HCT116 (cell line): ENCODE results near the gene ELP6. TPM values are rescaled to one million over a fixed set of nuclear protein-coding genes. Genes with fewer than 3 reads are reported as not detected.

Experiments used
- ATAC-seq: fragments of 200-7000 bp; cut with Tn5 transposase; 2 replicates; pipeline ENCODE4 v1.9.1; 2020; ENCODE audit warnings: mild to moderate bottlenecking, moderate library complexity
- BruUV-seq: library from RNA; stranded (reverse); fragments of 400-500 nt; replicated peaks from 2 replicates; lab custom pipeline; 2021; lab: Mats Ljungman, UMichigan
- CTCF ChIA-PET: fragments of 300-600 bp; sonication (Branson Sonifier 250); formaldehyde crosslinking; loops from one replicate; lab custom pipeline; 2021; ENCODE audit warnings: antibody characterized with exemption; lab: Charles Lee
- POLR2A ChIA-PET: fragments of 300-600, 350-600 bp; sonication (Branson Sonifier 250); formaldehyde crosslinking; loops from one replicate; lab custom pipeline; 2021; ENCODE audit warnings: antibody characterized with exemption; lab: Charles Lee
- RAD21 ChIA-PET, 2 experiments: fragments of 300-600 bp; sonication (Branson Sonifier 250); formaldehyde crosslinking; loops; one replicate each; lab custom pipeline; 2023; ENCODE audit warnings: low total read pairs in 2 of 2; ENCODE audit not compliant: uncharacterized antibody in 2 of 2, unreplicated experiment in 2 of 2, low non-redundant PET in 1 of 2; lab: Charles Lee
- DNase-seq: peaks from one replicate; pipeline ENCODE4 v3.0.0-alpha.2; 2010; ENCODE audit warnings: low read depth, low spot score
- H2AFZ ChIP-seq: fragments of 200-600 bp; shearing (Covaris generic), sonication (generic); 2 replicates; pipeline ENCODE4 v1.6.1; 2017; ENCODE audit warnings: low read depth, mixed run types, mixed read lengths, antibody characterized with exemption, low read length; ENCODE audit not compliant: poor library complexity, severe bottlenecking
- H3K27ac ChIP-seq: 2 replicates; pipeline ENCODE4 v1.5.1; 2012; ENCODE audit warnings: low read depth, low read length
- H3K27me3 ChIP-seq: fragments of 200-600 bp; sonication (generic); 2 replicates; pipeline ENCODE4 v1.6.1; 2016; ENCODE audit warnings: mixed run types, low read length, mixed read lengths; ENCODE audit not compliant: insufficient read depth
- H3K36me3 ChIP-seq, 2 experiments: fragments of 200-500 bp in 1 of 2; fragments of 200-600 bp in 1 of 2; sonication (Bioruptor generic) in 1 of 2; sonication (generic) in 1 of 2; 2 replicates each; pipeline versions ENCODE4 v1.5.1 to v1.6.1; 2014 to 2016; ENCODE audit warnings: low read length in 2 of 2, inconsistent platforms in 1 of 2, mixed read lengths in 1 of 2, mixed run types in 1 of 2; ENCODE audit not compliant: insufficient read depth in 2 of 2, control insufficient read depth in 1 of 2
- H3K4me1 ChIP-seq, 2 experiments: fragments of 200-600 bp in 1 of 2; sonication (generic) in 1 of 2; 2 replicates each; pipeline versions ENCODE4 v1.5.1 to v1.6.1; 2012 to 2017; ENCODE audit warnings: low read length in 2 of 2, inconsistent platforms in 1 of 2, mild to moderate bottlenecking in 1 of 2, mixed read lengths in 1 of 2, mixed run types in 1 of 2, moderate library complexity in 1 of 2; ENCODE audit not compliant: insufficient read depth in 2 of 2, control insufficient read depth in 1 of 2
- H3K4me2 ChIP-seq: fragments of 200-600 bp; sonication (generic); 2 replicates; pipeline ENCODE4 v1.6.1; 2017; ENCODE audit warnings: mixed run types, low read length, mixed read lengths
- H3K4me3 ChIP-seq, 2 experiments: fragments of 200-600 bp in 1 of 2; sonication (generic) in 1 of 2; replicated peaks in 1 of 2; 2 replicates each; pipeline ENCODE4 v1.5.1; 2011 to 2016; ENCODE audit warnings: low read length in 2 of 2, control low read depth in 1 of 2, low read depth in 1 of 2, mild to moderate bottlenecking in 1 of 2, mixed read lengths in 1 of 2, mixed run types in 1 of 2
- H3K79me2 ChIP-seq: fragments of 200-600 bp; sonication (generic); 2 replicates; pipeline ENCODE4 v1.6.1; 2017; ENCODE audit warnings: mild to moderate bottlenecking, mixed run types, low read length, moderate library complexity, mixed read lengths; ENCODE audit not compliant: insufficient read depth
- H3K9ac ChIP-seq: fragments of 200-600 bp; sonication (generic); 2 replicates; pipeline ENCODE4 v1.6.1; 2016; ENCODE audit warnings: low read length, mixed read lengths
- H3K9me2 ChIP-seq: fragments of 200-600 bp; sonication (generic), shearing (Covaris generic); 2 replicates; pipeline ENCODE4 v1.6.1; 2017; ENCODE audit warnings: mixed run types, mild to moderate bottlenecking, moderate library complexity; ENCODE audit not compliant: insufficient read depth
- H3K9me3 ChIP-seq, 2 experiments: fragments of 200-500 bp in 1 of 2; fragments of 200-600 bp in 1 of 2; sonication (Bioruptor generic) in 1 of 2; sonication (generic) in 1 of 2; 2 replicates each; pipeline ENCODE4 v1.6.1; 2014 to 2017; ENCODE audit warnings: low read length in 2 of 2, mixed read lengths in 2 of 2, inconsistent platforms in 1 of 2, low read depth in 1 of 2, mild to moderate bottlenecking in 1 of 2, mixed run types in 1 of 2, moderate library complexity in 1 of 2; ENCODE audit not compliant: control insufficient read depth in 1 of 2, insufficient read depth in 1 of 2
- H4K20me1 ChIP-seq: fragments of 200-600 bp; sonication (generic), shearing (Covaris generic); 2 replicates; pipeline ENCODE4 v1.6.1; 2017; ENCODE audit warnings: mixed run types, mild to moderate bottlenecking, moderate library complexity; ENCODE audit not compliant: insufficient read depth
- CBX3 ChIP-seq: IDR thresholded peaks from 2 replicates; pipeline ENCODE4 v1.6.1; 2012; ENCODE audit warnings: low read depth
- CEBPB ChIP-seq: IDR thresholded peaks from 2 replicates; pipeline ENCODE4 v1.6.1; 2012; ENCODE audit warnings: low read depth
- CTCF ChIP-seq, 3 experiments: fragments of 200-600 bp in 1 of 3; sonication (generic) in 1 of 3; IDR thresholded peaks in 2 of 3; conservative IDR thresholded peaks in 1 of 3; 2 replicates each; pipeline ENCODE4 v1.5.1; 2012 to 2017; ENCODE audit warnings: low read depth in 2 of 3, low read length in 2 of 3, antibody characterized with exemption in 1 of 3, borderline replicate concordance in 1 of 3, control low read depth in 1 of 3, mild to moderate bottlenecking in 1 of 3, mixed read lengths in 1 of 3, mixed run types in 1 of 3, moderate library complexity in 1 of 3; ENCODE audit not compliant: insufficient read depth in 1 of 3
- EZH2phosphoT487 ChIP-seq: fragments of 200-600 bp; IDR thresholded peaks from 2 replicates; pipeline ENCODE4 v1.6.1; 2018; ENCODE audit warnings: antibody characterized with exemption, borderline replicate concordance
- JUND ChIP-seq: IDR thresholded peaks from 2 replicates; pipeline ENCODE4 v1.6.1; 2012
- MAX ChIP-seq: IDR thresholded peaks from 2 replicates; pipeline ENCODE4 v1.6.1; 2012
- POLR2A ChIP-seq: IDR thresholded peaks from 2 replicates; pipeline ENCODE4 v1.7.0; 2011; ENCODE audit warnings: borderline replicate concordance; ENCODE audit not compliant: insufficient read depth, insufficient read length; ENCODE audit errors: extremely low read depth
- POLR2AphosphoS5 ChIP-seq: IDR thresholded peaks from 2 replicates; pipeline ENCODE4 v1.6.1; 2011; ENCODE audit warnings: mild to moderate bottlenecking, low read depth, low read length, moderate library complexity
- RAD21 ChIP-seq: IDR thresholded peaks from 2 replicates; pipeline ENCODE4 v1.6.1; 2012; ENCODE audit warnings: low read depth, mild to moderate bottlenecking
- YY1 ChIP-seq: IDR thresholded peaks from 2 replicates; pipeline ENCODE4 v1.6.1; 2011; ENCODE audit warnings: low read length, low read depth, moderate library complexity, mild to moderate bottlenecking; ENCODE audit not compliant: insufficient replicate concordance; ENCODE audit errors: extremely low read depth
- intact Hi-C: fragments of 100-400 bp; cut with micrococcal nuclease; formaldehyde crosslinking; loops from 2 replicates; pipeline ENCODE4 v1.10.0; 2022
- total RNA-seq: library from RNA; stranded (reverse); gene quantifications from one replicate; pipeline ENCODE4 v1.2.1, GENCODE V29; 2021; ENCODE audit not compliant: unreplicated experiment

The ELP6 gene
- total RNA-seq, 1 experiment from 2014 or later = 38.8 TPM

GRCh38 chr3:47522082-47522987 is 8.8 kb upstream of the ELP6 start:
- RAD21 ChIA-PET = interaction anchor here (0.6 to 2.0 kb wide), 7 partner anchors 36 to 629 kb away, joined by 3 to 14 read pairs (median 4); no protein-coding TSS in a partner anchor
- ATAC-seq = peak; percentile 92
- H3K27me3 ChIP-seq = no peaks in the 10 kb centered on the region
- no peaks in the 10 kb centered on the region for H3K9me2 ChIP-seq
- no peaks in the 10 kb centered on the region for H4K20me1 ChIP-seq
- no peaks in the 10 kb centered on the region for H3K36me3 ChIP-seq
- H3K4me1 ChIP-seq = peaks cover 12 to 18% of the 10 kb centered on the region in 2 experiments
- no peaks in the 10 kb centered on the region for H3K9me3 ChIP-seq
- 0 out of 2 replicates have a peak overlapping the region, but pooled peaks have one; percentile 38 for H3K9ac ChIP-seq
- H3K4me2 ChIP-seq = 0 out of 2 replicates have a peak overlapping the region, but pooled peaks have one; percentile 20
- H3K27ac ChIP-seq = no peak overlapping the region
- POLR2A ChIA-PET = interaction anchor here (0.9 to 1.4 kb wide), 2 partner anchors 267 to 280 kb away, joined by 3 to 9 read pairs; no protein-coding TSS in a partner anchor
- no peak overlapping the region for H3K4me3 ChIP-seq
- H3K79me2 ChIP-seq = no peaks in the 10 kb centered on the region
- intact Hi-C loops = loop anchor here (1.0 to 5.0 kb wide), 4 partner anchors 267 to 636 kb away; no protein-coding TSS in a partner anchor
- no TSS peak for BruUV-seq
- TF ChIP-seq POLR2AphosphoS5 (no peak), MAX (peak; percentile 100), YY1 (peak; percentile 58), EZH2phosphoT487 (no peak), POLR2A (no peak), JUND (no peak), CBX3 (peak; percentile 98), RAD21 (peak; percentile 100), CEBPB (no peak), CTCF (IDR thresholded peaks at IDR 0.05 in 2 of 3, conservative IDR thresholded peaks at IDR 0.05 in 1 of 3; ENCODE audit: borderline replicate concordance in 1 of 3, insufficient read depth in 1 of 3, low read depth in 2 of 3, low read length in 2 of 3) (peak; percentile 79 to 96 (median 84))
- TF ChIP-seq, all 23 proteins: peak for 5
- peak overlapping the region; percentile 79 for H2AFZ ChIP-seq
- peak; percentile 91 for DNase-seq
- CTCF ChIA-PET = interaction anchor here (0.8 to 2.9 kb wide), 18 partner anchors 9 to 914 kb away, joined by 3 to 31 read pairs (median 5); partner anchors contain the start of gene DHX30
